Sciatic nerve (tissue), 2 donors: ENCODE data around the gene TNFAIP8L1. TPM values are rescaled to one million over a fixed set of nuclear protein-coding genes. Genes with fewer than 3 reads are reported as not detected.
"Not testable (repeated sequence)": the region's sequence is repeated elsewhere in the genome, so short reads cannot be mapped to it uniquely, and the experiment has no call there.

ENCODE experiments used
- ATAC-seq: fragments of 200-7000 bp; cut with Tn5 transposase; one replicate; pipeline ENCODE4 v1.9.1; 2020; ENCODE audit warnings: mild to moderate bottlenecking, moderate library complexity
- DNase-seq: peaks from one replicate; pipeline ENCODE4 v3.0.0-alpha.2; 2020; ENCODE audit warnings: low spot score
- intact Hi-C: fragments of 100-400 bp; cut with DNase I; formaldehyde crosslinking; loops from one replicate; pipeline ENCODE4 v1.14.2; 2022
- total RNA-seq: library from RNA; stranded (reverse); fragmentation: NEBNext Ultra II Directional; extraction: Animal tissue kit (Norgen Biotek cat#: 25700); gene quantifications from one replicate; pipeline ENCODE4 v1.2.1, GENCODE V29; 2021
- donor health status: DM: no; HTN: no; CAD: no.
- donor health status: DM: no; HTN: no; CAD: no.

Gene TNFAIP8L1
- total RNA-seq, 1 donor from 2014 or later: 12.8 TPM

DNA sequence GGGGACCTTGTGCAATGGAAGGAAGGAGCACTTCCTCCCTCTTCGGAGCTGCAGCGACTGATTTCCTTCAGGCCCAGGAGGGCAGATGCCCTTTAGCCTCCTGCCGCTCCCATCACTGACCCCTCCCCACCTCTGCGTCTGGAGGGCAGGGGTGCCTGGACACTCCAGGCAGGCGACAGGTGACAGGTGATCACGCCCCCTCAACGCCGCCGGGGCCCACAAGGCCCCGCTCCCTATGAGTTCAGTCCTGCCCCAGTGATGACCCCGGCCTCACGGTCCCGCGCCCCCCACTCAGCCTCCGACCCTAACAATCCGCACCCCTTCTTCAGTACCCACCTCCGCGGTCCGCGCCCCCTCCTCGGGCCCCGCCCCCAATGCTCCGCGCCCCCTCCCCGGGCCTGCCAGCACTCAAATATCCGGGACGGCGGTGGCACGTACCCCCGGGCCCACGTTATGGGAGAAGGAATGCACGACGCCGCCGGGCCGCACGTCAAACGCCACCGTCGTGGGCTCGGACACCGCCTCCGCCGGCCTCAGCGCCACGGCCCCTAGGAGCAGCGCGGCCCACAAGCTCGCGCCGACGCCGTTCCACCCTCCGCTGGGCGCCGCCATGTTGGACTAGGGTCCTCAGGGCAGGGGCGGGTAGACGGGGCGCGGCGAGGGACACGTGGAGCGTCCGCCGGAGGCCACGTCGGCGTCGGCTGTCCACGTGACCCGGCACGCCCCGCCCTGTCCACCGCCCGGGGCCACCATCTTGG, 30.6 kb downstream of the TNFAIP8L1 start, which contains the start of gene MYDGF:
MYDGF (minus strand) TSS at position 620 of the 758 bp plus-strand sequence; CDS start at position 612, 8 bp downstream.
- DNase-seq: peak; percentile 96
- intact Hi-C loops: no loop called here
- peak; percentile 99 for ATAC-seq

DNA sequence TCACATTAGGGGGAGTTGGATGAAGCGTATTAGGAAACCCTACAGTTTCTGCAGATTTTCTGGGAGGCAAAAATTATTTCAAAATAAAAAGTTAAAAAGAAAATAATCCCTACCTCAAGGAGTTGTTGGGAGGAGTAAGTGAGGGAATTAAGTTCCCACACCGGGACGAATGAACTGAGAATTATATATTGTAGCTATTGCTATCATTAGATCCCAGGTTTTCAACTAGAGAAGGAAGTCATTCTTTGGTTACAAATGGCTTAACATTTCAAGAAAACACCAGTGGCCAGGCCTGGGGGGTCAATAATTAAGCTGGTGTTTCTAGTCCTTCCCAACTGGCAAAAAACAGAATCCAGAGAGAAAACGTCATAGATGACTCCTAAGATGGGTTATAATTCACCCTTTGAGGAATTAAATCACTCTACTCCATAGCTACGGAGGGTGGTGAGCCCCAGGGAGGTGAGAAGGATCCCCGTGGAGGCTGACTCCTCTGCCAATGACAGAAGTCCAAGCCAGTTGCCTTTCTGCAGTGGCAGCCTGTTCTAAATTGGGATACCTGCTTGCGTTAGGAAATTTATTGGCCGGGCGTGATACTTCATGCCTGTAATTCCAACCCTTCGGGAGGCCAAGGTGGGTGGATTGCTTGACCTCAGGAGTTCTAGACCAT, 32.0 kb downstream of the TNFAIP8L1 start:
- ATAC-seq (no peak), DNase-seq (no peak)
- intact Hi-C loops: no loop called here

DNA sequence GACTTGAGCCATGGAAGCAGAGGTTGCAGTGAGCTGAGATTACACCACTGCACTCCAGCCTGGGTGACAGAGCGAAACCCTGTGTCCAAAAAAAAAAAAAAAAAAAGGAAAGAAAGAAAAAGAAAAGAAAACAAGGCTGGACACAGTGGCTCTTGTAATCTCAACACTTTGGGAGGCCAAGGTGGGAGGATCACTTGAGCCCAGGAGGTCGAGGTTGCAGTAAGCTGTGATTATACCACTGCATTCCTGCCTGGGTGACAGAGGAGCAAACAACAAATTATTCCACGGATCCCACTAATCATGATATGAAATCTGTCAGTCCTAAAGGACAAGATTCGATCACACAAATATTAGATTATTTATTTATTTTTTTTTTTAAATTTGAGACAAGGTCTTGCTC, 33.9 kb downstream of the TNFAIP8L1 start:
- no peak for DNase-seq
- intact Hi-C loops: no loop called here
- ATAC-seq: no peak

DNA sequence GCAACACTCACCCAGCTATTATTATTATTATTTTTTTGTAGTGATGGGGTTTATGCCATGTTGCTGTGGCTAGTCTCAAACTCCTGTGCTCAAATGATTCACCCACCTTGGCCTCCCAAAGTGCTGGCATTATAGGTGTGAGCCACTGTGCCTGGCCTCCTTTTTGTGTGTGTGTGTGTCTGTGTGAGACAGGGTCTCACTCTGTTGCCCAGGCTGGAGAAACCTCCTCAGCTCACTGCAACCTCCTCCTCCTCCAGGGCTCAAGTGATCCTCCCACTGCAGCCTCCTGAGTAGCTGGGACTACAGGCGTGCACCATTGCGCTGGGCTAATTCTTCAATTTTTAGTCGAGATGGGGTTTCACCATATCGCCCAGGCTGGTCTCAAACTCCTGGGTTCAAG, 34.4 kb downstream of the TNFAIP8L1 start:
- ATAC-seq (no peak), DNase-seq (no peak)
- intact Hi-C loops: no loop called here

DNA sequence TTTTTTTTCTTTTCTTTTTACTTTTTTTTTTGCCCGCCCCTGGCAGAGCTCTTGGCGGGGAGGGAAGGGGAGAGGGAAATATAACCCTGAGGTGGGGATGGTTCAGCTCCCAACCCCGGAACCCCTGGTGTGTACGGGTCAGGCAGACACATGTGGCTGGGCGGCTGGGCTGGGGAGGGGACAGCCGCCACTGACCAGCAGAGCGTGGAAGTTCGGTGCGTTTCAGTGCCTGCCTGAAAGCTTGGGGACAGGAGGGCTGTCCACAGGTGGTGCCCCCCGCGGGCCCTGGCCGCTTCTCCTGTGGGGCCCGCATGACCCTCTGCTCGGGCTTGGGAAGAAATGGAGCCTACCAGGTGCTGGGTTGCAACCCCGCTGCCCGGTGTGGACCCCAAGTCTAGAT, 36.0 kb downstream of the TNFAIP8L1 start:
- no peak for ATAC-seq
- intact Hi-C loops: no loop called here
- DNase-seq: no peak

DNA sequence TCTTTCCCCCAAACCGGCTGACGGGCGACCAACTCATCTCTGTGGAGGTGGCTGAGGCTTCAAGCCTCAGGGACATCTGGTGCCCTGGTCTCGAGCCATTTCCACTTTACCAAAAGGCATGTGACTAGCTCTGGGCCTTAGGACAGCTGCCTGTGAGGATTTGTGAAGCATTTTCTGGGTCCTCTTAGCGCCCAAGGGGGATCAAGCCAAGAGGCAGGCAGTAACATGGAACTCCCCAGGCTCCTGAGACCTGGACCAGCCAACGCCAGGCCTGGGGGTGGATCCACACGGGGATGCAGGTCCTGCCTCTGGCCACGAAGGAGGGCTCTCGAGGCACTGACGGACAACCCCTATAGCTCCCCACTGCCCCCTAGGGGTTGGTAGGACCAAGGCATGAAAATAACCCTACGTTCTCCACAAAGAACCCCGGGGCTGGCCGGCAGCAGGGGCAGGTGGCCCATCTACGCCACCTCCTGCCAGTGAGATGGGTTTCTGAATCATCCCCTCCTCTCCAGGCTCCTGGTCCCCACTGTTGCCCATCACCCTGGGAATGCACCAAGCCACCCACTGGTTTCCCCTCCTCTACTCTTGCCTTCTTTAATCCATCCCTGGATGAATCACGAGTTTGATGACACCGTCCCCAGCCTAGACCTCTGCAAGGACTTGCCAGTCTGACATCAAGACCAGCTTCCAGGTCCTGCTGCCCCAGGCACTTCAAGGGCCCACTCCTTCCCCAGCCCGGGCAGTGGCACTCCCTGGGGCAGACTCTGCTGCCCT, 37.8 kb downstream of the TNFAIP8L1 start:
- intact Hi-C loops: no loop called here
- ATAC-seq (peak; percentile 19), DNase-seq (no peak)

DNA sequence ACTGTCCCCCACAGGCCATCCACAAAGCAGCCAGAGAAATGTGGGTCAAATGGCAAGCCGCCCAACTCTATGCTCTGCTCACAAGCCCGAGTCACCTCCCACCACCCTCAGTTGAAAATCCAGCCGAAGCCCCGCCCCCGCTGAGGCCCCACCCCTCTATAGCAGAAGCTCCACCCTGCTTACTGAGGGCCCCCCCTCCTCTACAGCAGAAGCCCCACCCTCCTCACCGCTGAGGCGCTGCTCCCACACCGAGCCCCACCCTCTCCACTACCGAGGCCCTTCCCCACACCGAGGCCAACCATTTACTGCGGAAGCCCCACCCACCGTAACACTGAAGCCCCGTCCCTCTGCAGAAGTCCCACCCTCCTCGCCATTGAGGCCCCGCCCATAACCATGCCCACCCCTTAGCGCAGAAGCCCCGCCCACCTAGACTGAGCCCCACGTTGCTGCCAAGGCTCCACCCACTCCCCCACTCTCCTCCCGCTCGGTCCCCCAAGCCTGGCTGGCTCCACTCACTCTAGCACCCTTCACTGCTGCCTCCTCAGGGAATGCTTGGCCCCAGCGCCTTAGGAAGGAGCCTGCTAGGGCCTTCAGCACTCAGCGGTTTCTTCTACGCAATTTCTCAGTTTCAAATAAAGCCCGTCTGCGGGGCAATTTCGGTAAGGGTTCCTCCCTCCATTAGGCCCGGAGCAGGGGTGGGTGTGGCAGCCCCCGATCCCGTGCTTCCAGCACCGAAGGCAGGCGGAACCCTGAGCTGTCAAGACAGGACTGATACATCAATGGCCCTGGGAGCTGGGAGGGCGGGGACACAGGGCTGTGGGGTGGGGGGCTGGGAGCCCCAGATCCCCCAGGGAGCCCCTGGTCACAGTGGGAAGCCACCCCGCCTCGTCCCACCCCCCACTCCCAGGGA, 39.8 kb downstream of the TNFAIP8L1 start:
- peak; percentile 80 for DNase-seq
- intact Hi-C loops: no loop called here
- peak; percentile 76 for ATAC-seq

DNA sequence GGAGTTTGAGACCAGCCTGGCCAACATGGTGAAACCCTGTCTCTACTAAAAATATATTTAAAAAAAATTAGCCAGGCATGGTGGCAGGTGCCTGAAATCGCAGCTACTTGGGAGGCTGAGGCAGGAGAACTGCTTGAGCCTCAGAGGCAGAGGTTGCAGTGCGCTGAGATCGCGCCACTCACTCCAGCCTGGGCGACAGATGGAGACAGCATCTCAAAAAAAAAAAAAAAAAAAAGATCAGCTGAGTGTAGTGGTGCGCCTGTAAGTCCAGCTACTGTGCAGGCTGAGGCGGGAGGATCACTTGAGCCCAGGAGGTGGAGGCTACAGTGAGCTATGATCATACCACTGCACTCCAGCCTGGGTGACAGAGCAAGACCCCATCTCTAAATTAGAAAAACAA, 40.7 kb downstream of the TNFAIP8L1 start:
- ATAC-seq, DNase-seq, intact Hi-C loops: not testable (repeated sequence)

DNA sequence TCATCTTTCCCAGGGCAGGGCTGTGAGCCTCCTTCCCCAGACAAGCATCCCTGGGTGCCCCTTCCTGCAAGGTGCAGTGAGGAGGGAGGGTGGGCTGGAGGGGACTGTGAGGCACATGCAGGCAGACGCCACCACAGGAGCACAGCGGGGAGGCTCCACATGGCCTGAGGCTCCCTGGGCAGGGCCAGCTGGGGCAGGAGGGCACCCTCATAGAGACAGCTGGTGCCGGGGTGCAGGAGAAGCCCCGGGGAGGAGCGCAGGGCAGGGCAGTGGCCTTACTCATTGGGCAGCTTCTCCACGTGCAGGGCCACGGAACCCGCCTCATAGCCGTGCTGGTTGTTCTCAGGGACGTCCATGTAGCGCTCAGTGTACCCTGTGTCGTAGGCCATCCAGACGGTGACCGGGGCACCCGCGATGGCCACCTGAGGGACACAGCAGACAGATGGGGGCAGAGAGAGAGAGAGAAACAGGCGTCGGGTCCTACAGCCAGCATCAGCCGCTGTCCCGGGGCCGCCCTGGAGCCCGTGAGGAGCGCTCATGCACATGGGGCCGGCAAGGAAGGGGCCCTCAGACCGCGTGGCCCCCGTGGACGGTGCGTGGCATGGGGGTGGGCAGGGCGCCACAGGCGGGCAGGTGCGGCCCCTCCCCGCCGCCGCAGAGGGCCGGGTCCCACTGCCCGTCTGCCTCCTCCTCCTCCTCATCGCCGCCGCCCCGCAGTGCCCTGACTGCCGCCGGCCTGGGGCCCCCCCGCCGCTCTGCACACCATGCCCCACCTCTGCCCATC, 43.3 kb downstream of the TNFAIP8L1 start:
- DNase-seq (no peak), ATAC-seq (no peak)
- intact Hi-C loops: no loop called here

DNA sequence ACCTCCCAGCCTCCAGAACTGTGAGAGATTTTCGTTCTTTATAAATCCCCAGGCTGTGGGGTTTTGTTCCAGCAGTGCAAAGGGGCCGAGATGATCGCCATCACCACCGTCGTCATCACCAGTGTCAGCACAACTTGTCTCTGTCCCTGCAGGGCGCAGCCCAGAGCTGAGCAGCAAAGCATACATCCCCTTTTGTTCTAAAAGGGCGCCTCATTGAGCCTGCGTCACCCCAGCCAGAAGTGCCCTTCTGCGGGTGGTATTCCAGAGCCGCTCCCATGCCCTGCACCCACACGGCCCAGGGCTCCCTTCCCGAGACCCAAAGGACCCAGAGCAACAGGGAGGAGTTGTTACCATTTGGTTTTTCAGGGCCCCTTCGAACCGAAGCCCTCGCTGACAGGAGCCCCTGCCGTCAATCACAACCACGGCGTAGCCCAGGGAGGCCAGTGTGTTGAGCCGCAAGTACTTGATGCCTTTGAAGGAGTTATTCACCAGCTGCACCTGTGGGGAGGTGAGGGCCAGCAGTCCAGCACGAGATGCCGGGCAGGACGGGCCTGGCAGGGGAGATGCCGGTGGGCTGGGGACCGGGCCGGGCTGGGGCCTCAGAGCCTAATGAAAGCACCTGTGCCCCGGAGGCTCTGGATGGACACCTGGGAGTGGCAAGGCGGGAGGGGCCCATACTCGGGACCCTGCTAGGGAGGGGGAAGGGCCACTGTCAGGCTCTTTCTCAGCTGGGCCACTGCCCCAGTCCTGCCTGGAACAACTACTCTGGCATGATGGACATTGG, 45.2 kb downstream of the TNFAIP8L1 start:
- DNase-seq: no peak
- peak; percentile 40 for ATAC-seq
- intact Hi-C loops: no loop called here

DNA sequence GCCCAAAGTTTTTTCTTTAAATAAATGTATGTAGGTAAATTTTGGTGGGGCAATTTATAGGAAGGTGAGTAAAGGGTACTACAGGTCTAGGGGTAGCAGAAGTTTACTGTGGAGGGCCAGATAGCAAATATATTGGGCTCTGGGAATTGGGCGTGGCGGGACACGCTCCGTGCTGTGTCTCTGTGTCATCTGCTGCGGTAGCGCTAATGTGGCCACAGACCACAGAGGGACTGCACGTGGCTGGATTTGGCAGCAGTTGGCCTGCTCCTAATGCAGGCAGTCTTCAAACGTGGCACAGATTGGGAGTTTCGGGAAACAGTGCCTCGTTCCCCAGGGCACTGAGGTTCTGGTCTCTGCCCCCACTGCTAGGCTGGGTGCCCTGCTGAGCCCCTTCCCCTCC, 47.4 kb downstream of the TNFAIP8L1 start:
- intact Hi-C loops: no loop called here
- no peak for ATAC-seq
- no peak for DNase-seq

DNA sequence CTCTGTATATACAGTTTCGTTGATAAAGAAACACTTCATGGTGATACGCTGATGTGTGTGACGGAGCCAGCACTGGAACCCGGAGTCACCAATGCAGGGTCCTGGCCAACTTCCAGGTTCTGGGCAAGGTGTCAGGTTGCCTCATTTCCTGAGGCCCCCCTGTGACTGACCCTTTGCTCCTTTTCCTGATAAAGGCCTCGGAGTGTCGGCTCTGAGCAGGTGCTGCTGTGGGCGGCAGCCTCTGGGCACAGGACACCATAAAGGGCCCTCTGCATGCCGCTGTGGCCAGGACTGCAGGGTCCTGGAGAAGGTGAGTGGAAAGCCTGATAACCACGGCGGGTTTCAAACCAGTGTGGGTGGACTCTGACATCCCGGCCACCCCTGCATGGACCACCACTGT, 48.1 kb downstream of the TNFAIP8L1 start:
- no peak for DNase-seq
- no peak for ATAC-seq
- intact Hi-C loops: no loop called here

DNA sequence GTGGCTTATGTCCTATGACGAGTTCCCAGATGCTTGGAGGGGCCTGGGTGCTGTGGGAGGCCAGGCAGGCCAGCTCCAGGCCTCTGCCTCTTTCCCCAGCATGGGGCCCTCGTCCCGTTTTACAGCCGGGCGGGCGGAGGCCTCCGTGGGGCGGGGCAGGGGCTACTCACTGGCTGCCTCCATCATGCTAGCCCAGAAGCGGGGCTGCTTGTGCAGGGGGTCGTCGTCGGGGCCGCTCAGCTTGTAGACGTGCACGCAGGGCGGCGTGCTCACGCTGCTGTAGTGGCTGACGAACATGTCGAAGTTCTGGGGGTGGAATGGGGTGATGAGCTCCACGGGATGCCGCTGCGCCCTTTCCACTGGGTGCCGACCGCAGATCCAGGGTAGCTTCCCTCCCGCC, 49.3 kb downstream of the TNFAIP8L1 start:
- ATAC-seq (no peak), DNase-seq (no peak)
- intact Hi-C loops: no loop called here

DNA sequence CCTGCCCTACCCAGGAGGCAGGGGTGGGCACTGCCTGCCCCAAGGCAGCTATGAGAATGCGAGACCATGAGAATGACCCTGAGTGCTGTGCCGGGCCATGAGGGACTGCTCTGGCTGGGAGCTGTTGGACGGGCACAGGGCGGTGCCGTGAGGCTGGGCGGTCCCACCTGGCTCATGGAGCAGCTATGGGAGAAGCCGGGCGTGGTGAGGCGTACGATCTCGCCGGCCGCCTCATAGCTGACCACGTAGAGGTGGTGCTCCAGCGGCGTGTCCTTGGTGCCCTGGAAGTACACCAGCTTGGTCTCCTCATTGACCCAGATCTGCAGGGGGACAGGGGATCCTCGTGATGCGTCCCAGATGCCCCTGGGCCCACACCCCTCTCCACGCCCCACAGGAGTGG, 50.1 kb downstream of the TNFAIP8L1 start:
- DNase-seq (no peak), ATAC-seq (no peak)
- intact Hi-C loops: no loop called here

DNA sequence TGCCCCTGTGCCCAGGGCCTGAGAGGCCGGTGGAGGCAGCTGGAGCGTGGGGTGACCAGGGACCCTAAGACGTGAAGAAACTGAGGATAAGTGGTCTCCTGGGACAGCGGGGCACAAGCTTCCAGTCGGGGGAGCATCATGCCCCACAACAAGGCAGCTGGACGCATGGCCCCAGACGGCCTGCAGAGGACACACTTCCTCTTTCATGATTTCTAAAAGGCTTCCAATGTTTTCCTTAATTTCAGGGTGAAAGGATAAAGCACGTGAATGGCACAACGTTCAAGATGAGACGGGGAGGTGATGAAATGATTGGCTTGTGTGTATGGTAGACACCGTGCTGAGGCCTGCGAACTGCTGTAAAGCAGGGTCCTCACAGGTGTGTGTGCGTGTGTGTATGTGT, 51.0 kb downstream of the TNFAIP8L1 start:
- ATAC-seq (no peak), DNase-seq (no peak)
- intact Hi-C loops: no loop called here

DNA sequence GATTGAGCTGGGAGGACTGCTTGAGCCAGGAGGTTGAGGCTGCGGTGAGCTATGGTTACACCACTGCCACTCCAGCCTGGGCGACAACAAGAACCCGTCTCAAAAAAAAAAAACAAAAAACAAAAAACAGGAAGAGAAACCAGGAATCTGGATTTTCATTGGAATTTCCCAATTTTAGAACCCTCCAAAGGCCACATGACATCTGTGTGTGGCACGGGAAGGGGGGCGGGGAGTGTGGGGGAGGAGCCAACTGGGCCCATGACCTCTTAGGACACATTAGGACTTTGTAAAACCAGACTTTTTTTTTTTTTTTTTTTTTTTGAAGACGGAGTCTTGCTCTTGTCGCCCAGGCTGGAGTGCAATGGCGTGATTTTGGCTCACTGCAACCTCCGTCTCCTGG, 52.1 kb downstream of the TNFAIP8L1 start:
- no peak for DNase-seq
- ATAC-seq: no peak
- intact Hi-C loops: no loop called here

DNA sequence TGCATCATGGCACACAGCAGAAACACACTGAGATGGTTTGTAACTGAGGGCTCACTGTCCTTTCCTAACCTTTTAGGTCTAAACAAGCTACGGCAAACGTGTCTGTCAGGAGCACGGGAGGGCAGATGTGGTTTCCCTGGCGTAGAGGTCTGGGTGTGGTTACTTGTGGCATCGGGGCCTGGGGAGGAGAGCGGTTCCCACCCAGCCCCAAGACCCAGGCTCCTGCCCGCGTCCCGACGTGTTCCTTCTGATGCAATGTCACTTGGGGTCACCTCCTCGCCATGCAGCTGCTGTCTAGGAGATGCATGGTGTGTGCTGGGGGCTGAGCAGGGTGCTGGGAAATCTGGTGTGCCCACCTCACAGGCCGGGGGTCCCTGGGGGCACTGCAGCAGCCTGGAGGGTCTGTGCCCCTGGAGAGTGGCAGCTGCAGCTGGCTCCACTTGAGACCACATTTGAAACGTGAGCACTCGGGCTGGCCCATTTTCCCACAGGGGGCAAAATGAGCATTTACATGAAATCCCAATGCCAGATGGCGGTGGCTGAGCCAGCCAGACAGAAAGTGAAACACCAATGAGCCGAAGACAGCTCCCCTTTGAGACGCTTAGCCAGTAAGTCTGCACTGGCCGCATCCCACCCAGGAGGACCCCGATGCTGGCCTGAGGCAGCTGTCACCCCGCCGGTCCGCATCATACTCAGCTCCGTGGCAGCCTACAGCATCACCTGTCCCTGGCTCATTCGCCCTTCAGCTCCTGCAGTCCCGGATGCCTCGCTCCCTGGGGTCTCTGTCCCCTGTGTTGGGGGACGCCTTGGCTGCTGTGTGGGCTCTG, 53.1 kb downstream of the TNFAIP8L1 start:
- intact Hi-C loops: no loop called here
- no peak for ATAC-seq

More for the DNA sequence above, 53.1 kb downstream of the TNFAIP8L1 start:
- no peak for DNase-seq
